Measurements from ENCODE around the gene VPS16.

VPS16 gene

GRCh38 chr20:2840138-2840966 is at the start of gene VPS16, which contains the start of gene PCED1A:
VPS16 (plus strand) TSS chr20:2840745; CDS start chr20:2840775, 30 bp downstream.
PCED1A (minus strand) TSS chr20:2840655; CDS start chr20:2839912, 743 bp downstream.
- DNase-seq: peak; percentile 92

- DNase-seq: no peak
These were observed 47.1 kb upstream of the VPS16 start for GRCh38 chr20:2793471-2793870.

DNA sequence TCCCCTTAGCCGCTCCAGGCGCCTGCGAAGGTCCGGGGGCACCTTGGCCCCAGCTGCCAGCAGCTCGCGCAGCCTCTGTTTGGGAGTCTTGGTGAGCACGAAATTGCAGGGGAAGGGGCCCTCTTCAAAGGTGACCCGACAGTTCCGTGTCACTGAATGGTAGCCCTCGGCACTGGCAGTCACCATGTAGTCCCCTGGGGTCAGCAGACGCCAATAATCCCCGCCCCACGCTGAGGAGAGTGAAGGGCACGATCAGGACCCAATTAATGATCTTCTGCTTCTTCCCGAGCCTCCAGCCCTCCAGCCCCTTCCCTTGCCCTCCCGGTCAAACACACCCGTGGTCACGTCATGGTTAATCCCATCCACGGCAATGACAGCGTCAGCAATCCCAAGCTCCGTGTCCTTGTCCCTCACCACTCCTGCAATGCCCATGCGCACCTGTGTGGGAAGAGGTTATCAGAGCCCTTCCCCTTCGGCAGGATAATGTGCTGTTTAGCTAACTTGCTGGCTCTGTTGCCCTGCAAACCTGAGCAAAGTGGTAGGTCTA is 46.3 kb upstream of the VPS16 start:
- DNase-seq: no peak

GRCh38 chr20:2794866-2795447 is 45.6 kb upstream of the VPS16 start:
- no peak for DNase-seq

DNA sequence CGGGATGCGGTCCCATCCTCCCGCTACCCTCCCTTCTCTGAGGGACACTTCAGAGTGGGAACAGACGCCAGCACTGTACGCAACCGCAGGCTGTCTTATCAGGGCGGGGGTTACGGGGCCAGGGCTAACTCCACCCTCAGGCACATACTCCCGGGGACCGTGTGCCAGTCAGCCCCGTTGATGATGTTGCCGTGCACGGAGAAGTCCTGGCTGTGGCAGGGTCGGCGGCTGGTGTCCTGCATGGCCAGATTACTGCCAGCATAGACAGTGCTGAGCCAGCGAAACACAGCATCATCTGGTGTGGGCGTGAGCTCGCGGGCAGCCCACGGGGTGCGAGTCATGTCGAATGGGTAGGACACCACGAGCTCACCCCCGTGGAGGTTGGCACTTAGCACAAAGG is 45.1 kb upstream of the VPS16 start:
- no peak for DNase-seq

DNA sequence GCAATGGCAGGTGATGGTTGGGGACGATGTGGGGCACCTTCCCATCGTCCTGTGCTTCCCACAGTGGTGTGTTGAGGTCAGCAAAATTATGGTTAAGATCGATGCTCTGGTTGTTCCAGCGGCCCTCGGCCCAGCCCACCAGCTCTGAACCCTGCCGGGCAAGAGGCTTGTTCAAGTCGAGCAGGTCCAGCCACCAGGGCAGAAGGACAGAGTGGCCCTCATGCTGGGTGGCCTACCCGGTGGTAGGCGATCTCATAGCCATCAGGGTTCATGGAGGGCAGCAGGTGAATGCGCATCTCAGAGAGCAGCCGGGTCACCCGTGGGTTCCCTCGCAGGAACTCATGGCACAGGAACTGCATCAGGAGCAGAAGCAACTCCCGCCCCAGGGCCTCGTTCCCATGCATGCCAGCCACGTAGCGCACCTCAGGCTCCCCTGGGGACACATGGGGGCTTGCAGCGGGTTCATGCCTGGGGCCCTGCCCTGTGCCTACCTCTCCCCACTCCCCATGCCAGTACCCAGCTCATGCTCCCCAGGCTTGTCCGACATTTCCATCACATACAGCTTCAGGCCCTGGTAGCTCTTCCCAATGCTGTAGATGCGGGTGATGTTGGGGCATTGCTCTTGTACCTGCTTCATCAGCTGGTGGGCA is 44.4 kb upstream of the VPS16 start:
- no peak for DNase-seq

DNA sequence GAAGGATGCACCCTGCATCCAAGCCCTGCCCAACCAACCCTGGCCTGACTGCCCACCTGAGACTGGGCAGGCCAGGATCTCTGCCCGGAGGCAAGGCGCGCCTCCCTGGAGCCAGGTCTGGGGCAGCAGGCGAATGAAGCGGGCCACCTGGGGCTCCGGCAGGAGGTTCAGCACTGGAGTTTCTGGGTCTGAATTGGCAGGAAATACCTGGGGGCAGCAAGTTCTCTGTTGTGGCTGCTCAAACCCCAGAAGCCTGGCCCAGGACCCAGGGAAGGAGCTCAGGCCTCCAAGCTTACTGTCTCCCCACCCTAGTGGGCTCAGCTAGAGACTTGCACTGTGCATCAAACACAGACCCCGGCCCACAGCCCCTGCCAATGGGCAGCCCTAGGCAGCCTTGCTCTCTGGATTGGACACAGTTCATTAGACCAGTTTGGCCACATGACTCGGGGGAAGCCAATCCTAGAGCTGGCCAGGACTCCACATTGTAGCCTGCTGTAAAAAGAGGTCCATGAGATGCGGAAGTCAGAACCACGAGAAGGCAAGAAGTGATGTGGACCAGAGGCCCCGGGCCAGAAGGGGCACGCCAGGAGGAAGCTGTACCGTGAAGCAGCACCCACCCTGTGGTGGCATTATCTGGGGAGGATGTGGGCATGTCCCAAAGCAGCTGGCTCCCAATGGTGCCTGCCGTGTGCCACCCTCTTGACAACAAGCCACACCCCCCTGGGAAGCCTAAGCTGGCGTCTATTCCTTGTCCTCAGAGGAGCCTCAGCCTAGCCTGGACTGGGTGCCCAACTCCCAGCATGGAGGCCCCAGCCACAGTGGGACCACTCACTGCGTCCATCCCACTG is 43.2 kb upstream of the VPS16 start:
- no peak for DNase-seq

DNA sequence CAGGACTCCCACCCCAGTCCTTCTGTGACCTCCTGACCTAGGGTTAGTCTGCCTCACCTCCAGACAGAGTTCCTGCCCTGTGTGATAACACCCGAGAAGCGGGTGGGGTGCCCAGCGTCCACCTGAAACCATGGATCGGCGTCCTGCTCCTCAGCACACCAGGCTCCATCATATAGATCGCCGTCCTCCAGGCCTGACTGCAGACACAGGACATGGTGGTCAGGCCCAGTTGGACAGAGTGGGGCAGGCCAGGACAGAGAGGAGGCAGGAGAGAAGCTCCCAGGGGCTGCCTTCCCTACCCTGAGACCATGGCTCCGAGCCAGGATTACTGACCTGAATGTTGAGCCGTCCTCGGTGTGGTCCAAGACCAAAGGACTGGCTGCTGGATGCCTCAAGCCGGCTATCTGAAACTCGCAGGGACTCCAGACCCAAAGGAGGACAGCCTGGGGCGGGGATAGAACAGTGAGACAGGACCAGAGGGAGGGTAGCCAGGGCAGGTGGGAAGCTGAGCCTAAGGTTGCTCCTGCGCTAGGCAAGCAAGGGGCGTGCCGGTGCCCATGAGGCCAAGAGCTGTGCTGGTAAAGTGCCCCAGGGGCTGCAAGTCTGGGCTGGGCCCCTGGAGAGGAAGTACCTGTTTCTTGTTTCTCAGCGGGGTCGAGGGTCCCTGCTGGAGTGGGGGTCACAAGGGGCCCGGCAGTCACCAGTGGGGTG is 42.3 kb upstream of the VPS16 start:
- no peak for DNase-seq

DNA sequence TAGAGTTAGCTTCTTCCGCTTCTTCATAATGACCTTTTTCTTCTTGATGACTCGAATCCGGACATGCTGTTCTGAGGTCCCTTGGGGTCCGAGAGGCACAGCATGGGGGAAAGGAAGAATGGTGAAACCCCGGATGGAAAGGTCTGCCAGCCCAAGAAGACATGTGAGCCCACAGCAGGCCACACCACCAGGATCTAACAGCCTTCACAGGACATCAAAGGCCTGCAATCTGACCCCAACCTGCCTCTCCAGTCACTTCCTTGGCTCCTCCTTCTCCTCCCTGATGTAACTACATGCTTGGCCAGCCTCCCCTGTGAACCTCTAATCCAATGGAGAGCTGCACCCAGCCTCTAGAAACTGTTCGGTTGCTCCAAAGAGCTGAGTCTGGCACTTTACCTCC is 41.7 kb upstream of the VPS16 start:
- no peak for DNase-seq

GRCh38 chr20:2799271-2799670 is 41.3 kb upstream of the VPS16 start:
- no peak for DNase-seq

DNA sequence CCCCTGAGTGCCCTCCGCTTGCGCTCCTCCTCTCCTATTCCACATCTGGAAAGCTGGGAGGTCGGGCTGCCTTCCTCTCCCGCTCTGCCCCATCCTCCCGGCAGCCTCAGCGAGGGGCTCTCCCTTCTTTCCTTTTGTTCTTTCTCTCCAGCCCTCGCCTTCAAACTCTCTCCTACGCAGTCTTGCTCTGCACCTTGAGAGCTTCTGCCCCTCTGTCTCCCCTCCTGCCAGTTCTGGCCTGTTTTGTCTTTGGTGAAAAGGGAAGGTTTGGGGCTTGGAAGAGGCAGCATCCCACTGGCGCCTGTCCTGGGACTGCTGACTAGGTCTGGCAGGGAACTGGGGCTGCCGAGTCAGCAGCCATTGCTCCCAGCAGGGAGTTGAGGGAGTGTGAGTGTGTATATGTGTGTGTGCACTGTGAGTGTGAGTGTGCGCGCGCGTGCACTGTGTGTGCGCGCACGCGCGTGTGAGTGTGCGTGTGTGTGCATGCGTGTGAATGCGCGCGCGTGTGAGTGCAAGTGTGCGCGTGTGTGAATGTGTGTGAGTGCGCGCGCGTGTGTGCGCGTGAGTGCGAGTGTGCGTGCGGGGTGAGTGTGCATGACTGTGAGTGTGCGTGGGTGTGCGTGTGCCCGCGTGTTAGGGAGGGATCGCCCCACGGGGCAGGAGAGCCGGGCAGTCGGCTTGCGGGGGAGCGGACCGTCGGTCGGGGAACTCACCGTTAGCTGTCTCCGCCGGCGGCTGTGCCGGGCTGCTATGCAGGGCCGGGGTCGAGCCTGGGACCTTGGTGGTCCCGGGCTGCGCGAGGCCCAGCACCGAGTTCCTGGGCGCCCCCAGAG is 40.6 kb upstream of the VPS16 start:
- DNase-seq: no peak

DNA sequence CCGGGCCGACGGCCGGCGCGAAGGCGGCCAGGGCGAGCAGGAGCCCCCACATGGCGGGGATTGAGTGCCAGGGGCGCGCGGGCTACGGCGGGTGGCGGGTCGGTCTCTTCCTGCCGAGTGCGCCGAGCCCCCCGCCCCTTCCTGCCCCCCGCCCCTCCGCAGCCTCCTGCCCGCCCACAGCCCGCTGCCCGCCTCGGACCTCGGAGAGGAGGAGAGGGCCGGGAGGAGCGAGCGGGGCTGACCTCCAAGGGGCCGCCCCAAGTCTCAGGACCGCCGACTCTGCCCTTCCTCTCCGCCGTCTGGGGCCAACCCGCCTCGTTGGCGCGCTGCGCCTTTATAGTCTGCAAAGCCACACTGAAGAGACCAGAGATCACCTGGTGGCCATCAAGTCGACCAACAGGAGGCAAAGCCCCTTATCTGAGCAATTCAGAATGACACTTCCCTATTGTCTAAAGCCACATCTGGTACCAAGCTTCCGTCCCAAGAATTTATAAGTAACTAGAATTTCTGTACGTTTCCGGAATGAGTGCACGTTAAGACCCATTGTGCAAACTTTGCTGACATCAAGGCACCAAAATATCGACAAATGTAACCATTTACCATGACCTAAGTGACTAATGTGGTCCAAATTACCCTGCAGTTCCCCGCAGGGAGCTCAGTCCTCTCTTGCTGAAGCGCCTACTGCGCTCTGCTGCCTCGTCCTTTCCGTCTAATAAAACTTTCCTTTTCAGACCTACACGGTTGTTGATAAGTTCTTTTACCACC is 39.8 kb upstream of the VPS16 start, which contains the start of gene CPXM1:
CPXM1 (minus strand) TSS at position 107 of the 765 bp plus-strand sequence; CDS start at position 52, 55 bp downstream.
- DNase-seq: no peak

GRCh38 chr20:2801286-2801728 is 39.2 kb upstream of the VPS16 start:
- no peak for DNase-seq

GRCh38 chr20:2804041-2804828 is 36.3 kb upstream of the VPS16 start:
- DNase-seq: no peak

DNA sequence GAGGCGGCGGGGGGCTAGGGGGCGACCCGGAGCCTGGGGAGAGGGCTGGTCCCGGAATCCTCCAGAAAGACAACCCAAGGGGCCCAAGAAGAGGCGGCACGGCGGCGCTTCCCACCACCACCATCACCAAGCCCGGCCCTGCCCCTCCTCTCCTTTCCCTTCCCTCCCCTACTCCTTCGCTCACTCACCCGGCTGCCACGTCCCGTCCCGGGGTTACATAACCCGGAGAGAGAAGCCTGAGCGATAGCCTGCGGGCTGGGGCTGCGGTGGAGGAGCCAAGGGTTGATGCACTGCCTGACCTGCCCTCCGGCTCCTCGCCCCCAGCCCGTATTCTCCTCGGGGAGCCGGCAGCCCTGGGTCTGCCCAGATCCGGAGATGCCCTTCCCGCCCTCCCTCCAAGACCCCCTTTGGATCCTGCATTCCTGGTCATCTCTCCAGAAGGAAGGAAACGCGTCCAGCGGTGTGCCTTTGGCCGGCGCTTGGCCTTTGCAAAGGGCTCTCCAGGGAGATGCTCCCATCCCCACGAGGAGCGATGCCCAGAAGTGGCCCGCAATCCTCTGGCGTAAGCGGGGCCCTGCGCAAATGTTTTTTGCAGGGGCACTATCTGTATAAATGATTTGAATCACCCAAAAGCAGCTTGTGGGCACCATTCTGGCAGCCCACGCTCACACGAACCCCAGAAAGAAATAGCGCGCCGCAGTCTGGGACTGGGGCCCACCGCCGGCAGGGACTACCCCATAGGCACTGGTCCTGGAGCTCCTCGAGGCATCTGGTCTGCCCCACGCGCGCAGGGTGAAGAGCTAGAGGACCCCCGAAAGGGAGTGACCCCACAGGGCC is 35.5 kb upstream of the VPS16 start:
- no peak for DNase-seq

GRCh38 chr20:2805689-2806350 is 34.7 kb upstream of the VPS16 start:
- DNase-seq: no peak

- DNase-seq: no peak
These were observed 34.2 kb upstream of the VPS16 start for GRCh38 chr20:2806351-2806701.

DNA sequence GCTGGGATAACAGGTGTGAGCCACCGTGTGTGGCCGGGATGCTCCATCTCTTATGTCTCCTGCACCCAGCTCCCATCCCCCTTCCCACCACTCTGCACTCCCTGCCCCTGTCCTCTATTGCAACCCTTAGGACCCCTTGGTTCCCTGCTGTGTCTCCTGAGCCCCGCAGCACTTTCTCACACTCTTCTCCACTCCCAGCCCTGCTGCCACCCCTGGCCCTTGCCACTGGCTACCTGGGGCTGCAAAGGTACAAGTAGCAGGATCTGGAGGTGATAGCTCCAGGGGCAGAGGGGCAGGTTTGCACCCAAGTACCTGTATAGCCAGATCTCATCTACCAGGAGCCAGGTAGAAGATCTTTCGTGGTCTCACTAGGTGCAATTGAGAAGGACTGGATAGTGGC is 33.5 kb upstream of the VPS16 start:
- no peak for DNase-seq
